HEK293 (cell line): ENCODE results near the gene DOK7.

Source experiments
- HOXA7 ChIP-seq: sonication (generic); formaldehyde crosslinking; IDR thresholded peaks from 2 replicates; pipeline ENCODE4 v1.8.1; 2022; ENCODE audit warnings: missing genetic modification reagents, borderline replicate concordance
- TCF7L2 ChIP-seq: IDR thresholded peaks from 2 replicates; pipeline ENCODE4 v1.6.1; 2011; ENCODE audit warnings: low read depth, mild to moderate bottlenecking, inconsistent platforms, low read length, moderate library complexity, borderline replicate concordance
- ZNF280C ChIP-seq: fragments of 450-650 bp; formaldehyde crosslinking; IDR thresholded peaks from 2 replicates; pipeline ENCODE4 v1.5.1; 2016; ENCODE audit warnings: missing biosample characterization, missing genetic modification characterization
- TF ChIP-seq, protein P1 (sequence below): fragments of 450-650 bp; formaldehyde crosslinking; IDR thresholded peaks from 2 replicates; pipeline ENCODE4 v1.5.1; 2016; ENCODE audit warnings: missing biosample characterization, missing genetic modification characterization

- TF ChIP-seq HOXA7 (no peak), ZNF280C (no peak), TCF7L2 (no peak)
- TF ChIP-seq, protein P1, sequence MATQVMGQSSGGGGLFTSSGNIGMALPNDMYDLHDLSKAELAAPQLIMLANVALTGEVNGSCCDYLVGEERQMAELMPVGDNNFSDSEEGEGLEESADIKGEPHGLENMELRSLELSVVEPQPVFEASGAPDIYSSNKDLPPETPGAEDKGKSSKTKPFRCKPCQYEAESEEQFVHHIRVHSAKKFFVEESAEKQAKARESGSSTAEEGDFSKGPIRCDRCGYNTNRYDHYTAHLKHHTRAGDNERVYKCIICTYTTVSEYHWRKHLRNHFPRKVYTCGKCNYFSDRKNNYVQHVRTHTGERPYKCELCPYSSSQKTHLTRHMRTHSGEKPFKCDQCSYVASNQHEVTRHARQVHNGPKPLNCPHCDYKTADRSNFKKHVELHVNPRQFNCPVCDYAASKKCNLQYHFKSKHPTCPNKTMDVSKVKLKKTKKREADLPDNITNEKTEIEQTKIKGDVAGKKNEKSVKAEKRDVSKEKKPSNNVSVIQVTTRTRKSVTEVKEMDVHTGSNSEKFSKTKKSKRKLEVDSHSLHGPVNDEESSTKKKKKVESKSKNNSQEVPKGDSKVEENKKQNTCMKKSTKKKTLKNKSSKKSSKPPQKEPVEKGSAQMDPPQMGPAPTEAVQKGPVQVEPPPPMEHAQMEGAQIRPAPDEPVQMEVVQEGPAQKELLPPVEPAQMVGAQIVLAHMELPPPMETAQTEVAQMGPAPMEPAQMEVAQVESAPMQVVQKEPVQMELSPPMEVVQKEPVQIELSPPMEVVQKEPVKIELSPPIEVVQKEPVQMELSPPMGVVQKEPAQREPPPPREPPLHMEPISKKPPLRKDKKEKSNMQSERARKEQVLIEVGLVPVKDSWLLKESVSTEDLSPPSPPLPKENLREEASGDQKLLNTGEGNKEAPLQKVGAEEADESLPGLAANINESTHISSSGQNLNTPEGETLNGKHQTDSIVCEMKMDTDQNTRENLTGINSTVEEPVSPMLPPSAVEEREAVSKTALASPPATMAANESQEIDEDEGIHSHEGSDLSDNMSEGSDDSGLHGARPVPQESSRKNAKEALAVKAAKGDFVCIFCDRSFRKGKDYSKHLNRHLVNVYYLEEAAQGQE (tag by site-specific recombination): no peak
Measured at GRCh38 chr4:3523628-3524221, 60.6 kb downstream of the DOK7 start.
